A549 (cell line): ENCODE measurements around the gene ARPP21. TPM values are rescaled to one million over a fixed set of nuclear protein-coding genes. Genes with fewer than 3 reads are reported as not detected.

Source experiments
- ATAC-seq, 2 experiments: fragments of 200-7000 bp in 1 of 2; fragments of >200 bp in 1 of 2; cut with Nextera tagmentation in 1 of 2; cut with Tn5 transposase in 1 of 2; 3 replicates each; pipeline versions ENCODE4 v1.8.0 to v1.9.1; 2018 to 2020; ENCODE audit warnings: mild to moderate bottlenecking in 1 of 2, moderate library complexity in 1 of 2
- CTCF ChIA-PET: fragments of 300-600 bp; sonication (Branson Sonifier 250); formaldehyde crosslinking; extraction: SDS; loops from one replicate; lab custom pipeline; 2021; ENCODE audit warnings: antibody characterized with exemption, inconsistent platforms; lab: Yijun Ruan, JAX
- POLR2A ChIA-PET: fragments of 350-600 bp; formaldehyde crosslinking; extraction: SDS; loops from one replicate; lab custom pipeline; 2021; ENCODE audit warnings: antibody characterized with exemption, inconsistent platforms; lab: Yijun Ruan, JAX
- DNase-seq, 2 experiments: peaks; one replicate each; pipeline versions ENCODE4 v3.0.0 to v3.0.0-alpha.2; 2011 to 2016; ENCODE audit warnings: low read depth in 1 of 2, low spot score in 1 of 2
- FAIRE-seq: peaks from 2 replicates; lab custom pipeline; 2011; peaks lifted over from hg19 to GRCh38; lab: Jason Lieb, UNC
- H3K27ac ChIP-seq, 2 experiments: fragments of >200 bp; sonication (Bioruptor Twin); formaldehyde crosslinking; 3 replicates each; pipeline ENCODE4 v1.5.1; 2016 to 2017
- H3K4me1 ChIP-seq: fragments of >200 bp; sonication (Bioruptor Twin); formaldehyde crosslinking; 3 replicates; pipeline ENCODE4 v1.6.1; 2016
- H3K4me2 ChIP-seq: fragments of >200 bp; sonication (Bioruptor Twin); formaldehyde crosslinking; 3 replicates; pipeline ENCODE4 v1.6.1; 2016
- H3K4me3 ChIP-seq: fragments of >200 bp; sonication (Bioruptor Twin); formaldehyde crosslinking; 3 replicates; pipeline ENCODE4 v1.5.1; 2016
- H3K9me3 ChIP-seq: fragments of >200 bp; sonication (Bioruptor Twin); formaldehyde crosslinking; 3 replicates; pipeline ENCODE4 v1.6.1; 2016
- BHLHE40 ChIP-seq: IDR thresholded peaks from 2 replicates; pipeline ENCODE4 v1.6.1; 2012; ENCODE audit warnings: low read depth, low read length, inconsistent platforms
- EHF ChIP-seq: fragments of 250-450 bp; sonication (Bioruptor Pico); IDR thresholded peaks from 2 replicates; pipeline ENCODE4 v1.5.0; 2020; ENCODE audit warnings: mild to moderate bottlenecking
- EHMT2 ChIP-seq: fragments of 200-600 bp; sonication (generic); IDR thresholded peaks from 2 replicates; pipeline ENCODE4 v1.6.1; 2016; ENCODE audit warnings: antibody characterized with exemption, low read depth, mild to moderate bottlenecking, moderate library complexity
- FOXS1 ChIP-seq: fragments of 250-450 bp; sonication (Bioruptor Pico); IDR thresholded peaks from 2 replicates; pipeline ENCODE4 v1.5.0; 2020; ENCODE audit warnings: mild to moderate bottlenecking, moderate library complexity
- GATA3 ChIP-seq: IDR thresholded peaks from 2 replicates; pipeline ENCODE4 v1.6.1; 2012; ENCODE audit warnings: borderline replicate concordance
- HDAC2 ChIP-seq: fragments of 200-600 bp; sonication (generic); IDR thresholded peaks from 2 replicates; pipeline ENCODE4 v1.6.1; 2016
- HOXA7 ChIP-seq: fragments of 250-450 bp; sonication (Bioruptor Pico); IDR thresholded peaks from 2 replicates; pipeline ENCODE4 v1.5.0; 2020; ENCODE audit warnings: mild to moderate bottlenecking, moderate library complexity
- HOXB5 ChIP-seq: fragments of 250-450 bp; sonication (Bioruptor Pico); IDR thresholded peaks from 2 replicates; pipeline ENCODE4 v1.5.0; 2020; ENCODE audit warnings: mild to moderate bottlenecking, moderate library complexity
- JUN ChIP-seq, 2 experiments: fragments of >200 bp; sonication (Bioruptor Twin); formaldehyde crosslinking; IDR thresholded peaks; 2 replicates in 1 of 2; 3 replicates in 1 of 2; pipeline ENCODE4 v1.6.1; 2016 to 2017
- JUNB ChIP-seq: fragments of >200 bp; sonication (Bioruptor Twin); formaldehyde crosslinking; IDR thresholded peaks from 2 replicates; pipeline ENCODE4 v1.6.1; 2016
- KDM5A ChIP-seq: fragments of 200-600 bp; sonication (generic); IDR thresholded peaks from 2 replicates; pipeline ENCODE4 v1.6.1; 2016; ENCODE audit warnings: antibody characterized with exemption, mild to moderate bottlenecking
- NFE2L2 ChIP-seq: fragments of 150-350 bp; conservative IDR thresholded peaks from 2 replicates; pipeline ENCODE4 v1.6.1; 2014; ENCODE audit warnings: low read length
- POLR2AphosphoS2 ChIP-seq: conservative IDR thresholded peaks from 2 replicates; pipeline ENCODE4 v1.6.1; 2012; ENCODE audit warnings: low read length, improper control_type of control experiment, inconsistent platforms
- RCOR1 ChIP-seq: fragments of 150-350 bp; IDR thresholded peaks from 2 replicates; pipeline ENCODE4 v1.6.1; 2014; ENCODE audit warnings: antibody characterized with exemption, low read length, low read depth
- SMC3 ChIP-seq: fragments of >200 bp; sonication (Bioruptor Twin); formaldehyde crosslinking; IDR thresholded peaks from 3 replicates; pipeline ENCODE4 v1.6.1; 2018; ENCODE audit warnings: inconsistent platforms
- ZNF302 ChIP-seq: fragments of 250-450 bp; sonication (Bioruptor Pico); IDR thresholded peaks from 2 replicates; pipeline ENCODE4 v1.9.0; 2021; ENCODE audit warnings: inconsistent platforms, mild to moderate bottlenecking, moderate library complexity
- polyA plus RNA-seq, 4 experiments: library from polyadenylated mRNA; depleted of rRNA in 3 of 4; stranded (reverse); fragments of >200 nt; fragmentation: RNase III in 1 of 4; extraction: RNeasy Plus Mini Kit Qiagen cat#74134 plus additional on column Dnase treatment in 1 of 4; gene quantifications; 2 replicates in 3 of 4; 3 replicates in 1 of 4; pipeline ENCODE4 v1.2.3, GENCODE V29; 2011 to 2017
- TF ChIP-seq, protein P1 (sequence below): fragments of 250-450 bp; sonication (Bioruptor Pico); IDR thresholded peaks from 2 replicates; pipeline ENCODE4 v1.5.0; 2020; ENCODE audit warnings: low read depth, mild to moderate bottlenecking, moderate library complexity
- TF ChIP-seq, protein P2 (sequence below): fragments of 250-450 bp; sonication (Bioruptor Pico); IDR thresholded peaks from 2 replicates; pipeline ENCODE4 v1.5.0; 2021; ENCODE audit warnings: mild to moderate bottlenecking, moderate library complexity, borderline replicate concordance
- TF ChIP-seq, protein P3 (sequence below): fragments of 200-600 bp; sonication (generic); IDR thresholded peaks from 2 replicates; pipeline ENCODE4 v1.6.1; 2016; ENCODE audit warnings: antibody characterized with exemption, mild to moderate bottlenecking, moderate library complexity
- TF ChIP-seq, protein P4 (sequence below): fragments of 450-650 bp; IDR thresholded peaks from 2 replicates; pipeline ENCODE4 v1.6.1; 2014; ENCODE audit warnings: antibody characterized with exemption
- TF ChIP-seq, protein P5 (sequence below): fragments of >200 bp; sonication (Bioruptor Twin); formaldehyde crosslinking; IDR thresholded peaks from 2 replicates; pipeline ENCODE4 v1.6.1; 2016

The ARPP21 gene
- polyA plus RNA-seq, 2 of the 4 experiments (the other 2 are of a cell fraction): 0.03 TPM; not detected in 1

DNA sequence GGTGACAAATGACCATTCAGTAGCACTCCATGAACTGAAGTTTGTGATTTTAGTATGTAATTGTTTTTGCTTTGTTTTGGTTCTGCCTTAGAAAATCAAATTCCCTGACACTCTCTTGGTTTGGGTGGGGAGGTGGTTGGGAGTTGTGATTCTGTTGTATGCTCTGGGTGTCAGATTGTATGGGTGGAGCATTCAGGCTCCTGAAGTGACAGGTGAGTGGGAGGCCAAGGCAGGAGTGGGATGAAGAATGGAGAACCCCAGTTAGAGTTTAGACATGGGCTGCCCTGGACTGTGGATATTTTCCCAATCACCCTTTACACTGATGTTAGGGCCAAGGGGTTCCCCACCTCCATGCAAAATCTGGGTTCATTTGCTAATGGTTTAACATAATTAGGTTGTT lies 83.6 kb downstream of the ARPP21 start:
- H3K9me3 ChIP-seq: no peaks in the 10 kb centered on the region
- H3K4me1 ChIP-seq: 0 out of 3 replicates have a peak, but pooled peaks cover 7% of the 10 kb centered on the region
- no peak overlapping the region for H3K4me2 ChIP-seq
- TF ChIP-seq, protein P1, sequence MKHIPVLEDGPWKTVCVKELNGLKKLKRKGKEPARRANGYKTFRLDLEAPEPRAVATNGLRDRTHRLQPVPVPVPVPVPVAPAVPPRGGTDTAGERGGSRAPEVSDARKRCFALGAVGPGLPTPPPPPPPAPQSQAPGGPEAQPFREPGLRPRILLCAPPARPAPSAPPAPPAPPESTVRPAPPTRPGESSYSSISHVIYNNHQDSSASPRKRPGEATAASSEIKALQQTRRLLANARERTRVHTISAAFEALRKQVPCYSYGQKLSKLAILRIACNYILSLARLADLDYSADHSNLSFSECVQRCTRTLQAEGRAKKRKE (CRISPR knock-in tag): no peak
- TF ChIP-seq HDAC2 (no peak), RCOR1 (no peak), BHLHE40 (no peak), POLR2AphosphoS2 (no peak), EHMT2 (no peak)
- POLR2A ChIA-PET: no interaction called here
- no peak for FAIRE-seq
- no peak overlapping the region for H3K27ac ChIP-seq
- ATAC-seq: no peak
- CTCF ChIA-PET: no interaction called here
- DNase-seq: no peak
- H3K4me3 ChIP-seq: no peak overlapping the region

DNA sequence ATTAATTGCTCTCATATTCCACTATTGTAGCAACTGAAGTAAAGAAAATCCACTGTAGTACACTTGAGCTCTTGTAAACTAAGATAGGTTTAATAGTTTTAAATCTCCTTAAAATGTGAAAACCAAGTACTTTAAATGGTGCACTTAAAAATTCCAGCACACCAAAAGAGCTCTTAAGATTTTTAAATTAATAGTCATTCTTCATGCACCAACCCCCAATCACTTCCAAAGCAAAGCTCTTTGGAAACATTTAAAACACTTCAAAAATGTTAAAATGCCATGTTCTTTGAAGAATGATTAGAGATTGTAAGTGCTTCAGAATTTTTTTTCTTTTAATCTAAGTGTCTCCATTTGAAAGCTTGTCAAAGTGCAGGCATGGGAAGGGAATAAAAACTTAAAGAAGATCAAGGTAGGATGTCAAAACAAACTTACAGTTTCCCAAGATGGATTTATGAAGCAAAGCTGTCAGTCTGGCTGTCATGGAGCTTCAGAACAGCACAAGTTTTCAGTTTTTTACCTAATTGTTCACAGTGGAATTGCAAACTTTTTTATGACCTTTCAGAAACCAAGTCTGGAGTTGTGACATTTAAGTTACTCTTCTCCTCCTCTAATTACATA lies 84.3 kb downstream of the ARPP21 start:
- Histone ChIP-seq H3K27ac (no peak overlapping the region), H3K4me2 (no peak overlapping the region), H3K9me3 (no peaks in the 10 kb centered on the region), H3K4me1 (0 out of 3 replicates have a peak, but pooled peaks cover 7% of the 10 kb centered on the region), H3K4me3 (no peak overlapping the region)
- ChIA-PET CTCF (interaction anchor here (0.7 kb wide), 1 partner anchor 14 kb away, joined by 3 read pairs; no protein-coding TSS in a partner anchor), POLR2A (no interaction called here)
- no peak for TF ChIP-seq ZNF302 (CRISPR knock-in tag)
- no peak for TF ChIP-seq NFE2L2
- TF ChIP-seq, protein P2, sequence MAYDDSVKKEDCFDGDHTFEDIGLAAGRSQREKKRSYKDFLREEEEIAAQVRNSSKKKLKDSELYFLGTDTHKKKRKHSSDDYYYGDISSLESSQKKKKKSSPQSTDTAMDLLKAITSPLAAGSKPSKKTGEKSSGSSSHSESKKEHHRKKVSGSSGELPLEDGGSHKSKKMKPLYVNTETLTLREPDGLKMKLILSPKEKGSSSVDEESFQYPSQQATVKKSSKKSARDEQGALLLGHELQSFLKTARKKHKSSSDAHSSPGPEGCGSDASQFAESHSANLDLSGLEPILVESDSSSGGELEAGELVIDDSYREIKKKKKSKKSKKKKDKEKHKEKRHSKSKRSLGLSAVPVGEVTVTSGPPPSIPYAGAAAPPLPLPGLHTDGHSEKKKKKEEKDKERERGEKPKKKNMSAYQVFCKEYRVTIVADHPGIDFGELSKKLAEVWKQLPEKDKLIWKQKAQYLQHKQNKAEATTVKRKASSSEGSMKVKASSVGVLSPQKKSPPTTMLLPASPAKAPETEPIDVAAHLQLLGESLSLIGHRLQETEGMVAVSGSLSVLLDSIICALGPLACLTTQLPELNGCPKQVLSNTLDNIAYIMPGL (CRISPR knock-in tag): no peak
- no peak for TF ChIP-seq FOXS1
- TF ChIP-seq, protein P3, sequence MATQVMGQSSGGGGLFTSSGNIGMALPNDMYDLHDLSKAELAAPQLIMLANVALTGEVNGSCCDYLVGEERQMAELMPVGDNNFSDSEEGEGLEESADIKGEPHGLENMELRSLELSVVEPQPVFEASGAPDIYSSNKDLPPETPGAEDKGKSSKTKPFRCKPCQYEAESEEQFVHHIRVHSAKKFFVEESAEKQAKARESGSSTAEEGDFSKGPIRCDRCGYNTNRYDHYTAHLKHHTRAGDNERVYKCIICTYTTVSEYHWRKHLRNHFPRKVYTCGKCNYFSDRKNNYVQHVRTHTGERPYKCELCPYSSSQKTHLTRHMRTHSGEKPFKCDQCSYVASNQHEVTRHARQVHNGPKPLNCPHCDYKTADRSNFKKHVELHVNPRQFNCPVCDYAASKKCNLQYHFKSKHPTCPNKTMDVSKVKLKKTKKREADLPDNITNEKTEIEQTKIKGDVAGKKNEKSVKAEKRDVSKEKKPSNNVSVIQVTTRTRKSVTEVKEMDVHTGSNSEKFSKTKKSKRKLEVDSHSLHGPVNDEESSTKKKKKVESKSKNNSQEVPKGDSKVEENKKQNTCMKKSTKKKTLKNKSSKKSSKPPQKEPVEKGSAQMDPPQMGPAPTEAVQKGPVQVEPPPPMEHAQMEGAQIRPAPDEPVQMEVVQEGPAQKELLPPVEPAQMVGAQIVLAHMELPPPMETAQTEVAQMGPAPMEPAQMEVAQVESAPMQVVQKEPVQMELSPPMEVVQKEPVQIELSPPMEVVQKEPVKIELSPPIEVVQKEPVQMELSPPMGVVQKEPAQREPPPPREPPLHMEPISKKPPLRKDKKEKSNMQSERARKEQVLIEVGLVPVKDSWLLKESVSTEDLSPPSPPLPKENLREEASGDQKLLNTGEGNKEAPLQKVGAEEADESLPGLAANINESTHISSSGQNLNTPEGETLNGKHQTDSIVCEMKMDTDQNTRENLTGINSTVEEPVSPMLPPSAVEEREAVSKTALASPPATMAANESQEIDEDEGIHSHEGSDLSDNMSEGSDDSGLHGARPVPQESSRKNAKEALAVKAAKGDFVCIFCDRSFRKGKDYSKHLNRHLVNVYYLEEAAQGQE: no peak
- no peak for TF ChIP-seq SMC3
- TF ChIP-seq JUNB: no peak
- no peak for TF ChIP-seq HOXA7 (CRISPR knock-in tag)
- TF ChIP-seq, protein P4, sequence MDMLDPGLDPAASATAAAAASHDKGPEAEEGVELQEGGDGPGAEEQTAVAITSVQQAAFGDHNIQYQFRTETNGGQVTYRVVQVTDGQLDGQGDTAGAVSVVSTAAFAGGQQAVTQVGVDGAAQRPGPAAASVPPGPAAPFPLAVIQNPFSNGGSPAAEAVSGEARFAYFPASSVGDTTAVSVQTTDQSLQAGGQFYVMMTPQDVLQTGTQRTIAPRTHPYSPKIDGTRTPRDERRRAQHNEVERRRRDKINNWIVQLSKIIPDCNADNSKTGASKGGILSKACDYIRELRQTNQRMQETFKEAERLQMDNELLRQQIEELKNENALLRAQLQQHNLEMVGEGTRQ: no peak
- TF ChIP-seq HOXB5 (CRISPR knock-in tag): no peak
- TF ChIP-seq, protein P5, sequence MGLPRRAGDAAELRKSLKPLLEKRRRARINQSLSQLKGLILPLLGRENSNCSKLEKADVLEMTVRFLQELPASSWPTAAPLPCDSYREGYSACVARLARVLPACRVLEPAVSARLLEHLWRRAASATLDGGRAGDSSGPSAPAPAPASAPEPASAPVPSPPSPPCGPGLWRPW: no peak
- no peak for TF ChIP-seq JUN (IDR thresholded peaks at IDR 0.05)
- no peak for TF ChIP-seq EHF (CRISPR knock-in tag)
- TF ChIP-seq GATA3: no peak
- no peak for TF ChIP-seq KDM5A
- no peak for FAIRE-seq
- ATAC-seq: no peak
- DNase-seq: no peak
